ENCODE results near the gene TNNT2. TPM values are rescaled to one million over a fixed set of nuclear protein-coding genes. Genes with fewer than 3 reads are reported as not detected.

TNNT2 gene
- total RNA-seq, 2 experiments from 2014 or later = not detected

- intact Hi-C loops (cut with DNase I, micrococcal nuclease) = no loop called here
- Mint-ChIP-seq H3K36me3 (ENCODE audit: low read depth) (no peaks in the 10 kb centered on the region), H3K9me3 (ENCODE audit: low read depth) (no peaks in the 10 kb centered on the region), H3K4me1 (no peaks in the 10 kb centered on the region), H3K27me3 (peaks cover 3% of the 10 kb centered on the region), H3K4me3 (no peak overlapping the region), H3K27ac (no peak overlapping the region)
- ATAC-seq (no peak), DNase-seq (no peak)
- ChIA-PET CTCF (interaction anchor here (0.6 kb wide), 1 partner anchor 31 kb away, joined by 3 read pairs; no protein-coding TSS in a partner anchor), POLR2A (no interaction called here)
These were observed 57.8 kb downstream of the TNNT2 start for GRCh38 chr1:201319631-201320030.

DNA sequence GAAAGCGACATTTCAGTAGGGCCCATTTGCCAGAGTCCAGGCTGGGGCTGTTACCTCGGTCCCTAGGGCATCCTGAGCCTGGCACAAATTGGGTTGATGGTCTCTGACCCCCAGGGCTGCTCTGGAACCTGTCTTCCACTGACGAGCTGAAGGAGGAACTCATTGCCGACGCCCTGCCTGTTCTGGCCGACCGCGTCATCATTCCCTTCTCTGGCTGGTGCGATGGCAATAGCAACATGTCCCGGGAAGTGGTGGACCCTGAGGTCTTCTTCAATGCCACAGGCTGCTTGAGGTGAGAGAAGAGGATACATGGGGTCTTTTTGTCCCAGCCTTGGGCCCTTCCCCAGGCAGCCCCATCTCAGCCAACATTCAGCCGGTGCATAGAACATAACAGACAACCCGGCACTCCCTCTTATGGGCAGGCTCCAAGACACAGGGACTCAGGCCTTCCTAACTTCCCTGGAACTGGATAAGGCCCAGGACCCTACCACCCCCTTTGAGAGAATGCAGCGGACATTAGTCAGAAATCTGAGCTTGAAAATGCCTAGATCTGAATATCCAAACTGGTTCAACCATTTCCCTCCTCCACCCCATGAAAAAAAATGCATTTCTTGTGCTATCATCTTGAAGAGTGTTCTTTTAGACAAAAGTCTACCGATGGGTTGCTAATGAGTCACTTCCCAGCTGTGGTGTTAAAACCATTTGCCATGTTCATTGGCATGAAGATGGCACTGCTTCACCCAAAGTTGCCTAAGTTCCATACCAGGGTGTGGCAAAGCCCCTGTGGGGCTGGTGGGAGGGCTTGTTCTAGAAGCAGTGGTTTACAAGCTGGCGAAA is 58.8 kb downstream of the TNNT2 start:
- ChIA-PET CTCF (interaction anchor here (1.1 kb wide), 1 partner anchor 36 kb away, joined by 5 read pairs; no protein-coding TSS in a partner anchor), POLR2A (no interaction called here)
- ATAC-seq (no peak), DNase-seq (no peak)
- no peak overlapping the region for H3K4me3 Mint-ChIP-seq
- peaks cover 3% of the 10 kb centered on the region for H3K27me3 Mint-ChIP-seq
- H3K9me3 Mint-ChIP-seq (ENCODE audit: low read depth) = no peaks in the 10 kb centered on the region
- intact Hi-C loops (cut with DNase I, micrococcal nuclease) = no loop called here
- no peaks in the 10 kb centered on the region for H3K36me3 Mint-ChIP-seq (ENCODE audit: low read depth)
- H3K27ac Mint-ChIP-seq = no peak overlapping the region
- no peaks in the 10 kb centered on the region for H3K4me1 Mint-ChIP-seq

DNA sequence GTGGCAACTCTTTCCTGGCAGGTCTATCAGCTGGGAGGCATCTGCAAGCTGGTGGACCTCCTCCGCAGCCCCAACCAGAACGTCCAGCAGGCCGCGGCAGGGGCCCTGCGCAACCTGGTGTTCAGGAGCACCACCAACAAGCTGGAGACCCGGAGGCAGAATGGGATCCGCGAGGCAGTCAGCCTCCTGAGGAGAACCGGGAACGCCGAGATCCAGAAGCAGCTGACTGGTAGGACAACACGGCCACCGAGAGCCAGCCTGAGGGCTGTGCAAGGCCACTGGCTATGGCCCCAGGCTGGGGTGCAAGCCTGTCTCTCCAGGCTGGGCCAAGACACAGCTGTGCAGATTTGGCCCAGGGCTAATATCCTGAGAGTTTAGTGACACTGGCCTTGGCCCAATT is 59.9 kb downstream of the TNNT2 start:
- DNase-seq (no peak), ATAC-seq (no peak)
- Mint-ChIP-seq H3K27me3 (peaks cover 3% of the 10 kb centered on the region), H3K4me1 (no peaks in the 10 kb centered on the region), H3K4me3 (no peak overlapping the region), H3K9me3 (ENCODE audit: low read depth) (no peaks in the 10 kb centered on the region), H3K36me3 (ENCODE audit: low read depth) (no peaks in the 10 kb centered on the region), H3K27ac (no peak overlapping the region)
- CTCF ChIA-PET = interaction anchor here (0.7 to 1.1 kb wide), 3 partner anchors 37 to 93 kb away, joined by 3 to 5 read pairs (median 3); no protein-coding TSS in a partner anchor
- intact Hi-C loops (cut with DNase I, micrococcal nuclease) = no loop called here
- POLR2A ChIA-PET = no interaction called here

GRCh38 chr1:201316556-201316955 is 60.9 kb downstream of the TNNT2 start:
- intact Hi-C loops (cut with DNase I, micrococcal nuclease) = no loop called here
- no peaks in the 10 kb centered on the region for H3K36me3 Mint-ChIP-seq (ENCODE audit: low read depth)
- DNase-seq (no peak), ATAC-seq (no peak)
- CTCF ChIA-PET = interaction anchor here (0.6 to 0.7 kb wide), 2 partner anchors 43 to 89 kb away, joined by 3 read pairs; no protein-coding TSS in a partner anchor
- H3K4me3 Mint-ChIP-seq = no peak overlapping the region
- no peak overlapping the region for H3K27ac Mint-ChIP-seq
- no peaks in the 10 kb centered on the region for H3K4me1 Mint-ChIP-seq
- H3K27me3 Mint-ChIP-seq = peaks cover 3% of the 10 kb centered on the region
- POLR2A ChIA-PET = no interaction called here
- H3K9me3 Mint-ChIP-seq (ENCODE audit: low read depth) = no peaks in the 10 kb centered on the region

DNA sequence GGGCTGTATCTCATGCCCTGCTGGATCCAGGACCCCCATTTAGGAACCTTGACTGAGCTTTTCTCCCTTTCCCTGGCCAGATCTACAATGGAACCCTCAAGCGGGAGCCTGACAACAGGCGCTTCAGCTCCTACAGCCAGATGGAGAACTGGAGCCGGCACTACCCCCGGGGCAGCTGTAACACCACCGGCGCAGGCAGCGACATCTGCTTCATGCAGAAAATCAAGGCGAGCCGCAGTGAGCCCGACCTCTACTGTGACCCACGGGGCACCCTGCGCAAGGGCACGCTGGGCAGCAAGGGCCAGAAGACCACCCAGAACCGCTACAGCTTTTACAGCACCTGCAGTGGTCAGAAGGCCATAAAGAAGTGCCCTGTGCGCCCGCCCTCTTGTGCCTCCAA is 64.4 kb downstream of the TNNT2 start:
- intact Hi-C loops (cut with DNase I, micrococcal nuclease) = no loop called here
- Mint-ChIP-seq H3K4me3 (no peak overlapping the region), H3K9me3 (ENCODE audit: low read depth) (no peaks in the 10 kb centered on the region), H3K27ac (no peak overlapping the region), H3K36me3 (ENCODE audit: low read depth) (no peaks in the 10 kb centered on the region), H3K4me1 (no peaks in the 10 kb centered on the region), H3K27me3 (peaks cover 17% of the 10 kb centered on the region)
- ATAC-seq (no peak), DNase-seq (no peak)
- ChIA-PET POLR2A (no interaction called here), CTCF (no interaction called here)

GRCh38 chr1:201312298-201312697 is 65.2 kb downstream of the TNNT2 start:
- CTCF ChIA-PET = no interaction called here
- Mint-ChIP-seq H3K4me3 (no peak overlapping the region), H3K4me1 (no peaks in the 10 kb centered on the region), H3K27ac (no peak overlapping the region), H3K36me3 (ENCODE audit: low read depth) (no peaks in the 10 kb centered on the region), H3K9me3 (ENCODE audit: low read depth) (no peaks in the 10 kb centered on the region), H3K27me3 (peaks cover 18% of the 10 kb centered on the region)
- intact Hi-C loops (cut with DNase I, micrococcal nuclease) = no loop called here
- POLR2A ChIA-PET = no interaction called here
- no peak for ATAC-seq
- DNase-seq = no peak

DNA sequence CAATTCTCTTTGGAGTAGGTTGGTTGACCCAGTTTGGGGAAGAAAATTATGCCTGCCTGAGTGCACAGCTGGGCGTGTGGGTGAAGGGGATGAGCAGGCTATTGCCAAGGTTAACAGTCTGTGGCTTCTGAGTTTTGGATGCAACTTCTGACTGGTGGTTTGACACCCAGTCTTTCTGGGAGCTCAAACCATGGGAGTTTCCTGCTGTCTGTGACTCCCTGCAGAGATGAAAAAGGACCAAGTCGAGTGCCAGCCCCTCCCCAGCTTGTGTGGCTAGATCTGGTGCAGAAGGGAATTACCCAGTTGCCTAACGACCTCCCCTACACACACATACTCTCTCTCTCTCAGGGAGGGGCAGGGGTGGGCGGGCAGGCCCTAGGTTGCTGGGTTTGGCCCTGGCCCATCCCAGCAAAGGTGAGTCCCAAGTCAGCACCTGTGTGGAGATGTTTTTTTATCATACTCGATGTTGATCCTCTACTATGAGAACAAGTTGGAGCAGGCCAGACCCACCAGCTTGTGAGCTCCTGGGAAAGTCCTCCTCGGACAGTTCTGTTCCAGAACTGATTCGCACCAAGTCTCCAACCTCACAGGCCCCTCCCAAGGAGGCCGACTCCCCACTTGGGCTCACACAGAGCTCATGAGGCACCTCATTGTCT is 66.0 kb downstream of the TNNT2 start:
- POLR2A ChIA-PET = no interaction called here

DNA sequence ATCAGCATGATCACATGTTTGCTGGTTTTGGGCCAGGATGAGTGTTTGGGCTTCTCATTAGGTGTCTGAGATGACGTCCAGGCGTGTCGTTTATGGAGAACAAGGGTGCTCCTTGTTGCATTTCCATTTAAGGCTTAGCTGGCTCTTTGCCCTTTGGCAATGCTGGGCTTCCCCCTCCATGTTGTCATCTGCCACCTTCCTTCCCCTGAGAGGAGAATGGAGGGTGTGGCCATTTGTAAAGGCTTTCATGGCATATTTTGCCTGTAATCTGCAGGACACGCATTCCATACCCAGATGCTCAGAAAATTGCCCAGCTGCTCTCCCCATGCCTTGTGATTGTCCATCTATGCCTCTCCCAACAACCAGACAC is 66.5 kb downstream of the TNNT2 start:
- Mint-ChIP-seq H3K4me1 (no peaks in the 10 kb centered on the region), H3K36me3 (ENCODE audit: low read depth) (no peaks in the 10 kb centered on the region), H3K4me3 (no peak overlapping the region), H3K27me3 (peaks cover 17% of the 10 kb centered on the region), H3K9me3 (ENCODE audit: low read depth) (no peaks in the 10 kb centered on the region), H3K27ac (no peak overlapping the region)
- ChIA-PET CTCF (interaction anchor here (0.6 kb wide), 1 partner anchor 175 kb away, joined by 4 read pairs; no protein-coding TSS in a partner anchor), POLR2A (no interaction called here)
- no peak for ATAC-seq
- DNase-seq = no peak
- intact Hi-C loops (cut with DNase I, micrococcal nuclease) = no loop called here

More for the DNA sequence above, 66.0 kb downstream of the TNNT2 start:
- intact Hi-C loops (cut with DNase I, micrococcal nuclease) = no loop called here
- Mint-ChIP-seq H3K9me3 (ENCODE audit: low read depth) (no peaks in the 10 kb centered on the region), H3K36me3 (ENCODE audit: low read depth) (no peaks in the 10 kb centered on the region), H3K27me3 (peaks cover 18% of the 10 kb centered on the region), H3K27ac (no peak overlapping the region), H3K4me1 (no peaks in the 10 kb centered on the region), H3K4me3 (no peak overlapping the region)
- peak; percentile 30 for ATAC-seq
- CTCF ChIA-PET = interaction anchor here (0.6 kb wide), 2 partner anchors 85 to 175 kb away, joined by 3 to 4 read pairs; no protein-coding TSS in a partner anchor
- no peak for DNase-seq

GRCh38 chr1:201310251-201310985 is 67.1 kb downstream of the TNNT2 start:
- H3K36me3 Mint-ChIP-seq (ENCODE audit: low read depth) = no peaks in the 10 kb centered on the region
- CTCF ChIA-PET = no interaction called here
- DNase-seq (no peak), ATAC-seq (no peak)
- POLR2A ChIA-PET = no interaction called here
- intact Hi-C loops (cut with DNase I, micrococcal nuclease) = no loop called here
- H3K27ac Mint-ChIP-seq = no peak overlapping the region
- no peaks in the 10 kb centered on the region for H3K9me3 Mint-ChIP-seq (ENCODE audit: low read depth)
- no peak overlapping the region for H3K4me3 Mint-ChIP-seq
- H3K27me3 Mint-ChIP-seq = peaks cover 15% of the 10 kb centered on the region
- no peaks in the 10 kb centered on the region for H3K4me1 Mint-ChIP-seq

DNA sequence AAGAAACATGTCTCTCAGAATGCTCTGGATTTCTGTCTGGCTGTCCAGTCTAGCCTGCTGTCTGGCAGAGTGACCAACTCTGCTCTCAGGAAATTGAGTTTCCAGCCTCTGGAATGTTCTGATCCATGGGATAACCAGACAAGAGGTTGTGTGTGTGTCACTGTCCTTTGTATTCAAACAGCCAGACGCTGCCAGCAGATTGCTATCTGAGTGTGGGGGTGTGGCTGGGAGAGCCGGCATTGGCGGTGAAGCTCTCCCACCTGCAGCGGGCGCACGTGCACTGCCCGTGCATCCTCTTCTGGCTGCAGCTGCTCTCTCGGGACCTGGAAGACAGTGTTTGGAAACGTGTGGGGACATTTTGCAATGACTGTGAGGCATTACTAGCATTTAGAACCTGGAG is 68.1 kb downstream of the TNNT2 start:
- H3K27me3 Mint-ChIP-seq = peaks cover 15% of the 10 kb centered on the region
- DNase-seq (peak; percentile 30), ATAC-seq (no peak)
- H3K4me3 Mint-ChIP-seq = no peak overlapping the region
- H3K4me1 Mint-ChIP-seq = no peaks in the 10 kb centered on the region
- H3K36me3 Mint-ChIP-seq (ENCODE audit: low read depth) = no peaks in the 10 kb centered on the region
- no peak overlapping the region for H3K27ac Mint-ChIP-seq
- CTCF ChIA-PET = no interaction called here
- intact Hi-C loops (cut with DNase I, micrococcal nuclease) = no loop called here
- POLR2A ChIA-PET = no interaction called here
- no peaks in the 10 kb centered on the region for H3K9me3 Mint-ChIP-seq (ENCODE audit: low read depth)
